Nucleus accumbens (tissue), 56 donors: ENCODE measurements around the gene VGLL4.

Experiments used
- DNase-seq, 56 donors: peaks; one replicate each; lab custom pipeline; 2025; lab: John Stamatoyannopoulos, UW

The VGLL4 gene

GRCh38 chr3:11631820-11632219 lies 11.9 kb downstream of the VGLL4 start:
- DNase-seq = no peak

- no peak for DNase-seq
These were observed 14.0 kb downstream of the VGLL4 start for GRCh38 chr3:11629716-11630115.

GRCh38 chr3:11627612-11628011 lies 16.1 kb downstream of the VGLL4 start:
- DNase-seq = no peak

DNA sequence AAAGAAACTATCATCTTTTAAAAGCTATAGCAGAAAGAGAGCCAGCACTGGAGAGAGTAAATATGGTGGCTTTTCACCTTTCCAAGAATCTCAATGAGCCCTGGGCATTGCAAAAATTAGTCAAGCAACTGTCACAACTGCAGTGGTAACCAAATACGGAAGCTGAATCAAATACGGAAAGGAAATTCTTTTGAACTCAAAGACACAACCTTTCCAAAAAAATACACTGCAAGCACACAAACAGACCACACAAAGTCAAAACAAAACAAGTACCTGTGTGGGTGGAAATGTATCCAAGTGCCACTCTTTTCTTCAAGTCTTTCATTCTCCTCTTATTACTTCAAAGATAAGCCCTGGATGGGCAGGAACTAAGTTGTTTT lies 17.6 kb downstream of the VGLL4 start:
- DNase-seq = no peak

DNA sequence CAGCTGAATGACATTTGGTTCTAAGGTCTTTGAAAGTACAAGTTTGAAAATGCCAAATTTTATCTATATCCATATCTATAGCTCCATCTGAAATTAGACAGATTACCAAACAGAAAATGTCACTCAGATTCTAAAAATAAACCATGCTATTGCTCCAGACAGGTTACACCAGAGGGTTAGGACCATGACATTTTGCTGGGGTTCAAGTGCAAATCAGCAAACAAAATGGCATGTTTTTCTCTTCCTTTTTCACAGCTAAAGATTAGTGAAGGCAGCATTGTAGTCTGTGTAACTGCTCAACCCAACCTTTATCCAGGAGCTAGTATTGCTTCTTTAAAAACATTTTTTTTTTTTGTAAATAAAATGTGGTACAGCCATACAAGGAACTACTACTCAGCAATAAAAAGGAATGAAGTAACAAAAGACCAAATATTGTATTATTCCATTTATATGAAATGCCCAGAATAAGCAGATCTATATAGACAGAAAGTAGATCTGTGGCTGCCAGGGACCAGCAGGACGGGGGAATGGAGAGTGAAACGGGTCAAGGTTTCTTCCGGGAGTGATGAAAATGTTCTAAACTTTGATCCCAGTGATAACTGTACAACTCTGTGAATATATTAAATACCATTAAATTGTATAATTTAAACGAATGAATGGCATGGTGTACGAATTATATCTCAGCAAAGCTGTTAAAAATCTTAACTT lies 18.2 kb downstream of the VGLL4 start:
- DNase-seq = no peak

GRCh38 chr3:11624704-11625375 lies 18.9 kb downstream of the VGLL4 start:
- DNase-seq = no peak

GRCh38 chr3:11624161-11624560 lies 19.6 kb downstream of the VGLL4 start:
- DNase-seq = no peak

DNA sequence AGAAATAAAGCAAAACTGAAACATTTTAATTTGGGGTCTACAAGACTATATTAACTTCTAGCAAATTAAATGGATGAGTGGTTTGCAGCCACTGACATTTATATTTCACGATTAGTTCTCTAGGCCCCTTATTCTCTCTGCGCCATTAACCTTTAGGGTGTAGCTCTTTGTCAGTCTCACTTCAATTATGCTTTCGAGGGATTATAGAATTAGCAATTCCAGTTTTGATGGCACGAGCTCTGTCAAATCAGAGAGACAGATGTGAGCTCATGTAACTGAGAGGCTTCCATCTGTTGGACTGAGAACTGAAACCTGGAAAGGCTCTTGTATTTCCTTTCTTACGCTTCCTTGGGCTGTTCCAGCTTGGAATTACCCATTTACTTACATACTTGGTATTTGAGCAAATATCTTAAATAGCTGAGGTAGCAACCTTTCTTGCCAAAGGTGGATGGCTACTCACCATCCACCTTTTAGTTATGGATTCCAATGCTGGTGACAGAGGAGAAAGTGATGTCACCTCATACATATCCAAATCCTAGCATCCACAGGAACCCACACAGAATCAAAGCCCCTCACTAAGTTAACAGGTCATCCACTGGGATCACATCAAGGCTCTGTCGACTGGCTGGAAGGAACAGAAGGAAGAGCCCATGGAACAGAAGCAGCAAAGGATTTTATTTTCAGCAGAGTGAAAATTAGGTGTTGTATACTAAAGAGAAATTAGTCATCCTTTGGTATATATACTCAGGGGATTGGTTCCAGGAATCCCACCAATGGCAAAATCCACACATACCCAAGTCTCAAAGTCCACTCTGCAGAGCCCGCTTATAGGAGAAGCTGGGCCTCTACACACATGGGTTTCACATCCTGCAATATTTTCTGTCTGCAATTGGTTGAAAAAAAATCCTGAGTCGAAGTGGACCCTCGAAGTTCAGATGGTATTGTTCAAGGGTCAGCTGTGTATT lies 20.8 kb downstream of the VGLL4 start:
- DNase-seq = no peak

DNA sequence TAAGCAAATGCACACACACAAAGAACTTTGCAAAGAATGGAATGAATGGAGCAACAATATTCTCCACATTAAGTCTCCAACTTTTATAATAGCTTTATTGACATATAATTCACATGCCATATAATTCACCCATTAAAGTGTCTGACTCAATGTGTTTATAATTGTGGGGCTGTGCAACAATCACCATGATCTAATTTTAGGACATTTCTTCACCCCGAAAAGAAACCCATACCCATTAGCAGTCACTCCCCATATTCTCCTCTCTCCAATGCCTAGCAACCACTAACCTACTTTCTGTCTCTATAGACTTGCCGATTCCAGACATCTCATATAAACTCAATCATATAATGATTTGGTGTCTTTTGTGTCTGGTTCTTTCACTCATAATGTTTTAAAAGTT lies 22.6 kb downstream of the VGLL4 start:
- DNase-seq = no peak

DNA sequence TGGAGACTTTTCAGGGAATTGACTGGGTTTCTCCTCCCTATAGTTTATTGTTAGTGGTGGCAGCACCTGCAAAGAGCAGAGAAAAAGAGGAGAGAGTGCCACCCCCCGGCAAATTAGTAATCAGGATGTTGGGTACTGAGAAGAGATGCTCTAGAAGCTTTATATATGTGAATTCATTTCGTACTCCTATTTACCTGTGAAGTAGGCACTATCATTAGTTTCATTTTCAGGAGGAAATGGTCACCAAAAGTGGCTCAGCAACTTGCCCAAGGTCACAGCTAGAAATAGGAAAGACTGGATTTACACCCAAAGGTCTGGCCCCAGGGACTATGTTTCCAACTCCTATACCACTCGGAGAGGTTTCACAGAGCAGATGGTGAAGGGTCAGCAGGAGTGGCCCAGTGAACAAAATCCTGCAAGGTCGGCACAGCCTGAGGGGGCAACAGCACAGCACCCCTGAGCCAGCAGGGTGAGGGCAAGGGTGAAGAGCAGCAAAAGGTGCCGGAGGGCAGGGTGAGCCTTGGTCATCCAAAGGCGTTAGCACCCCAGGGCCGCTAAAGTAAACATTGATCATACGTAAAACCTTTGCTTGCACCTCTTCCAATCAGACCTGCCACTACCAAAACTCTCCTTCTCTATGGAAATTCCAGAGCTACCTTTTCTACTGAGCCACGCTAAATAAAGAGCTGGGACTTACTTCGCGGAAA lies 23.6 kb downstream of the VGLL4 start:
- DNase-seq = no peak

DNA sequence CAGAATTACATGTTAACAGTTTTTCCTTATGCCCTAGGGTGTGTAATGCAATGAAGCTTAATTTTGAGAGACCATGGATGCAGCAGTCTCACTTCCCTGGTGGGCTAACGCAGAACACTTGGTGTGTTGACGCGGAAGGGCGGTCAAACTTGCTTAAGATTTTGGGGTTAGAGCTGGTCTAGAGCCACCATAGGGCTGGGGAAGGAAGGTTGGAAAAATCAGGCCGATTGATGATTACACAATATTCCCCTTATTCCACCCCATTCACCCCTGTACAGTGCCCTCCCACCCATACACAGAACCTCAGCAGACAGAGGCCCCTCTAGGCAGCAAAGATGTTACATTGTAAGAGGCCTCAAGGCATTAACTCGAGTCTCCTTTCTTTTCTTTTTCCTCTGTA lies 24.3 kb downstream of the VGLL4 start:
- no peak for DNase-seq

DNA sequence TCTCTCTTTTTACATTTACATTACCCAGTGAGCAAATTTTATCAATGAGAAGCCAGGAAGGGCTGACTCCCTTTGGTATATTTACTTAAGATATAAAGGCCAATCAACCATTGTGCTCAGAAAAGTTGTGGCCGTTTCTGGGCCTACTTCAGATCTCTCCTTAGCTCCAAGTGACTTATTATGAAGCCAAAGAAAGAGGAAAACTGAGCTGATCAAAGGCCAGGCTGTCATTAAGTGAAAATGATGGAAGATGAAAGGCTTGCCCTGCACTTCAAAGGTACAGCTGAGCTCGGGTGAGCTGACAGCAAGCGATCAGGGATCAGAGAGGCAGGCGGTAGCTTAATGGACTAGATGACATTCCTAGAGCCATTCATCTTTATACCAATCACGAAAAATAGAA lies 24.8 kb downstream of the VGLL4 start:
- DNase-seq = no peak

- DNase-seq = no peak
These were observed 27.2 kb downstream of the VGLL4 start for GRCh38 chr3:11616551-11616950.

- DNase-seq = peak in 7 of 56 donors; percentile 22 to 61 (median 34)
These were observed 29.7 kb downstream of the VGLL4 start for GRCh38 chr3:11613851-11614487.

DNA sequence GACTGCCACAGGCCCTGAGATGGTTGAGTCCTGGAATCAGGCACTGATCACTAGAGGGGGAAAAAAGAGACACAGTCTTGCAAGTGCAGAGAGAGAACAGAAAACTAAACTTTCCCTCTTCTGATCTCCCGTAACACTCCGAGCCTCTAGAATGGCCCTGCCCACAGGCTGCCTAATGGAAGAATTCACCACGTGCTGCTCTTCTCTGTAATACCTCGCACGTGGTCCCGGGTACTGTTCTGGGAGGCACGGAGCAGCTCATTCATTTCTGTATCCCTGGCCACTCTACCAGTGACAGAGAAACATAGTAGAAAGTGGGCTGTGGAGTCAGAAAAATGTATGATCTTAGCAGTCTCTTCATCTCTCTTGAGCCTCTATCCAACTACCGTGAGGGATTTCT lies 30.4 kb downstream of the VGLL4 start:
- DNase-seq = peak in 1 of 56 donors; percentile 29

DNA sequence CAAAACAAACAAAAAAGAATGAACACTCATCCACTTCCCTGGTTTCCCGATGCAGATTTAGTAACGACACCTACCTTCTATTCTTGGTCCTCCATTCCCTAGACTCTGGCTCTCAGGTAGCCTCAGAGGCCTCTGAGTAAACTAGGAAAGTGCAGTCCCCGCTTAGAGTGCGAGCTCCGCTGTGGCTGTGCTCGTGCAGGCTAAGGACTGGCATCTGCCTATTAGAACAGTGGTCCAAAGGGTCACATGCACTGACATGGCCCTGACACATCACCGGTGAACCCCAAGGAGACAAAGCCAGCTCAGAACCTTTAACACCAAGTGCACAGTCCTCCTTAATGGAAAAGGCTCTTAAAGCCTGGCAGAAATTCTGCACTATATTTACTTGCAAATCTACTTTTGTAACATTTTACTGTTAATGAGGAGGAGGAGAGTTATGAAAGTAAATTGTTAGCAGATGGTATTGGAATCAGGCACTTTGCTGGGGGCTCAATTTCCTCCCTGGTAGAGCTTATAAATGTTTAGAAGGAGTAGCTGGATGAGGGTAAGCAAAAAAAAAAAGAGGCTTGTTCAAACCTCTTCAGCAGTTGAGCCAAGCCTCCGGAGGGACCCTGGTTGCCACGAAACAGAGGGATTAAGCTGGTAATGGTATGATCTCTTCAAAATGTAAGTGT lies 31.1 kb downstream of the VGLL4 start:
- no peak for DNase-seq

GRCh38 chr3:11611341-11611799 lies 32.3 kb downstream of the VGLL4 start:
- no peak for DNase-seq

DNA sequence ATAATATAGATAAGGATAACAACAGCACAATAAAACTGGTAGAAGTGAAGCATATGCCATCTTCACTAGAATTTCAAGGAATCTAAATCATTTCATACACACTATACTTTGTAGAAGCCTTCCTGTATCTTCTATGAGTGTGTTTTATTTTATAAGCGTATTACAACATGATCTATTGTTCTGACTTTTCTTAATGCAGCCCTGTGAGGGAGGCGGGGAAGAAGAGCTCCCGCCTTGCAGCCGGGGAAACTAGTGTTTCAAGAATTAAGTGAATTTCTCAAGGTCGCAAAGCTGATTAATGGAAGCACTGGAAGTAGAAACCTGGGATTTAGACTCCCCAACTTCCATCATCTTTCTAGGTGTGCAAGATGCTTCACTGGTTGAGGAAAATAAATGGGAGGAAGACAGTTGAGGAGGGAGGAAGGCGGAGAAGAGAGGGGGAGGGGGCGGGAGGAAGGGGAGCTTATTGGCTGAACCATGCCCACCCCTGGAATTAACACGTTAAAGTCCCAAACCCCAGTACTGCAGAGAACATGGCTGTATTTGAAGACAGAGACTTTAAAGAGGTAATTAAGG lies 32.9 kb downstream of the VGLL4 start:
- DNase-seq = no peak

GRCh38 chr3:11610044-11610671 lies 33.6 kb downstream of the VGLL4 start:
- DNase-seq = peak in 5 of 56 donors; percentile 17 to 45 (median 42)
